Loucy (cell line): Measurements from ENCODE around the gene SIPA1L2.

Experiments used
- H2AFZ ChIP-seq: fragments of 200-600 bp; sonication (generic); 2 replicates; pipeline ENCODE4 v1.6.0; 2016; ENCODE audit warnings: antibody characterized with exemption, mild to moderate bottlenecking, low read length, moderate library complexity
- H3F3A ChIP-seq: fragments of 200-600 bp; 2 replicates; pipeline ENCODE4 v1.6.0; 2016; ENCODE audit warnings: antibody characterized with exemption, low read depth, mild to moderate bottlenecking
- H3K27me3 ChIP-seq: fragments of 200-600 bp; sonication (generic); 2 replicates; pipeline ENCODE4 v1.6.1; 2014; ENCODE audit warnings: low read length, mild to moderate bottlenecking; ENCODE audit not compliant: insufficient read depth, poor library complexity, severe bottlenecking
- H3K36me3 ChIP-seq: fragments of 200-600 bp; sonication (generic); 2 replicates; pipeline ENCODE4 v1.6.1; 2016; ENCODE audit warnings: low read length; ENCODE audit not compliant: insufficient read depth
- H3K4me1 ChIP-seq: fragments of 200-600 bp; sonication (generic); 2 replicates; pipeline ENCODE4 v1.5.1; 2014; ENCODE audit warnings: low read length, mild to moderate bottlenecking; ENCODE audit not compliant: insufficient read depth, poor library complexity, severe bottlenecking
- H3K4me2 ChIP-seq: fragments of 200-600 bp; sonication (generic); 2 replicates; pipeline ENCODE4 v1.6.0; 2014; ENCODE audit warnings: antibody characterized with exemption, low read length, low read depth, mild to moderate bottlenecking; ENCODE audit not compliant: poor library complexity, severe bottlenecking
- H3K4me3 ChIP-seq: fragments of 200-600 bp; sonication (generic); 2 replicates; pipeline ENCODE4 v1.5.1; 2014; ENCODE audit warnings: low read length, mild to moderate bottlenecking, mixed read lengths; ENCODE audit not compliant: poor library complexity, severe bottlenecking
- H3K79me2 ChIP-seq: fragments of 200-600 bp; sonication (generic); 2 replicates; pipeline ENCODE4 v1.6.1; 2014; ENCODE audit warnings: low read length; ENCODE audit not compliant: insufficient read depth
- H3K9ac ChIP-seq: fragments of 200-600 bp; sonication (generic); 2 replicates; pipeline ENCODE4 v1.6.0; 2014; ENCODE audit warnings: mild to moderate bottlenecking, low read depth, low read length, moderate library complexity; ENCODE audit not compliant: poor library complexity, severe bottlenecking
- H3K9me2 ChIP-seq: fragments of 200-600 bp; sonication (generic); replicated peaks from 2 replicates; pipeline ENCODE4 v1.6.1; 2016; ENCODE audit warnings: low read depth, low read length, mixed read lengths
- H3K9me3 ChIP-seq: fragments of 200-600 bp; sonication (generic); 2 replicates; pipeline ENCODE4 v1.6.1; 2014; ENCODE audit warnings: mild to moderate bottlenecking, antibody characterized with exemption, low read length, low read depth; ENCODE audit not compliant: insufficient read depth
- H4K20me1 ChIP-seq: fragments of 200-600 bp; sonication (generic); 2 replicates; pipeline ENCODE4 v1.6.0; 2014; ENCODE audit warnings: antibody characterized with exemption, low read length, mild to moderate bottlenecking; ENCODE audit not compliant: insufficient read depth, poor library complexity, severe bottlenecking
- EZH2phosphoT487 ChIP-seq: fragments of 200-600 bp; IDR thresholded peaks from 2 replicates; pipeline ENCODE4 v1.6.1; 2018; ENCODE audit warnings: antibody characterized with exemption, mild to moderate bottlenecking, moderate library complexity, borderline replicate concordance
- TF ChIP-seq, protein P1 (sequence below): fragments of 200-600 bp; sonication (generic); conservative IDR thresholded peaks from 2 replicates; pipeline ENCODE4 v1.5.1; 2014; ENCODE audit warnings: mild to moderate bottlenecking, antibody characterized with exemption, low read length

The SIPA1L2 gene

DNA sequence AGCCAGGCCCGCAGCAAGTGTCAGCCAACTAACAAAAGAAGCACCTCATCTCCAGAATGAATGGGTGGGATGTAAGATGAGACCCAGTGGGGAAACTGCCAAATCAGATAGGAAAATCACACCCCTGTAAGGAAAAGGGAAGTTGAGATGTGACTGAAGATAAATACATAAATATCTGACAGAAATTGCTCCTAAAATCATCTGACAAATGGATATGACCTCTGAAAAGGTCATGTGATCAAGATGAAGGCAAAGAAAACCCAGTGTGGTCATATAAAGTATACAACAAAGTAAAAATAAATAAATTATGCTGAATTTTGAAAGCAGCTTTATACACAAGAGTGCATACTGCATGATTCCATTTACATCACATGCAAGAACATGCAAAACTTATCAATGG is 12.7 kb downstream of the SIPA1L2 start:
- Histone ChIP-seq H3K79me2 (peaks cover 98% of the 10 kb centered on the region), H3K4me1 (peaks cover 21% of the 10 kb centered on the region), H3K36me3 (no peaks in the 10 kb centered on the region)

GRCh38 chr1:232615306-232615800 is 14.6 kb downstream of the SIPA1L2 start:
- Histone ChIP-seq H3K4me1 (peaks cover 11% of the 10 kb centered on the region), H2AFZ (no peak overlapping the region), H3K4me2 (no peak overlapping the region), H3K9me2 (no peaks in the 10 kb centered on the region), H3K36me3 (no peaks in the 10 kb centered on the region), H3K27me3 (no peaks in the 10 kb centered on the region), H4K20me1 (no peaks in the 10 kb centered on the region), H3F3A (no peaks in the 10 kb centered on the region), H3K9ac (no peak overlapping the region), H3K4me3 (no peak overlapping the region), H3K79me2 (peaks cover 96% of the 10 kb centered on the region), H3K9me3 (no peaks in the 10 kb centered on the region)
- TF ChIP-seq, protein P1, sequence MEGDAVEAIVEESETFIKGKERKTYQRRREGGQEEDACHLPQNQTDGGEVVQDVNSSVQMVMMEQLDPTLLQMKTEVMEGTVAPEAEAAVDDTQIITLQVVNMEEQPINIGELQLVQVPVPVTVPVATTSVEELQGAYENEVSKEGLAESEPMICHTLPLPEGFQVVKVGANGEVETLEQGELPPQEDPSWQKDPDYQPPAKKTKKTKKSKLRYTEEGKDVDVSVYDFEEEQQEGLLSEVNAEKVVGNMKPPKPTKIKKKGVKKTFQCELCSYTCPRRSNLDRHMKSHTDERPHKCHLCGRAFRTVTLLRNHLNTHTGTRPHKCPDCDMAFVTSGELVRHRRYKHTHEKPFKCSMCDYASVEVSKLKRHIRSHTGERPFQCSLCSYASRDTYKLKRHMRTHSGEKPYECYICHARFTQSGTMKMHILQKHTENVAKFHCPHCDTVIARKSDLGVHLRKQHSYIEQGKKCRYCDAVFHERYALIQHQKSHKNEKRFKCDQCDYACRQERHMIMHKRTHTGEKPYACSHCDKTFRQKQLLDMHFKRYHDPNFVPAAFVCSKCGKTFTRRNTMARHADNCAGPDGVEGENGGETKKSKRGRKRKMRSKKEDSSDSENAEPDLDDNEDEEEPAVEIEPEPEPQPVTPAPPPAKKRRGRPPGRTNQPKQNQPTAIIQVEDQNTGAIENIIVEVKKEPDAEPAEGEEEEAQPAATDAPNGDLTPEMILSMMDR, result no peak
- TF ChIP-seq EZH2phosphoT487, result no peak

More for the DNA sequence above, 12.7 kb downstream of the SIPA1L2 start:
- TF ChIP-seq, protein P1, result no peak
- no peak for TF ChIP-seq EZH2phosphoT487
- Histone ChIP-seq H3K4me3 (no peak overlapping the region), H3K9ac (no peak overlapping the region), H4K20me1 (no peaks in the 10 kb centered on the region), H3K27me3 (no peaks in the 10 kb centered on the region), H3F3A (no peaks in the 10 kb centered on the region), H3K9me2 (no peaks in the 10 kb centered on the region), H3K4me2 (no peak overlapping the region), H2AFZ (no peak overlapping the region), H3K9me3 (no peaks in the 10 kb centered on the region)

DNA sequence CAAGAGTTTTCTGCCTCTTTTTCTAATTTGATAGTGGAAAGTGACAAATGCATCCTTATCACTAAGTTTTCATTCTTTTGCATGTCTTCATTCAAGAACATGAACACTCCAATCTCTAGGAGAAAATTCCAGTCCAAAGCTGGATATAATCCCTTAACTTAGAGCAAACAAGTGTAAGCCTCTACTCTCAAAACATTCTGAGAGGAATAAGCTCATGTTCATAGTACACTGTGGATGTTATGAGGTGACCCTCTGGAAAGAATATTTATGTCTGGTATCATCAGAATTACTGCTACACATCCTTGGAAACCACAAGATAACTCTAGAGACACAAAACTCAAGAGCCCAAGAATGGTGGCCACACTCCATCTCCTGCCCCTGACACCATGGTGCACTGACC is 15.1 kb downstream of the SIPA1L2 start:
- Histone ChIP-seq H3K9ac (no peak overlapping the region), H3F3A (no peaks in the 10 kb centered on the region), H3K27me3 (no peaks in the 10 kb centered on the region), H3K4me3 (no peak overlapping the region), H2AFZ (no peak overlapping the region), H3K36me3 (no peaks in the 10 kb centered on the region), H3K9me2 (no peaks in the 10 kb centered on the region), H4K20me1 (no peaks in the 10 kb centered on the region), H3K79me2 (peaks cover 94% of the 10 kb centered on the region), H3K4me1 (peaks cover 11% of the 10 kb centered on the region), H3K4me2 (no peak overlapping the region), H3K9me3 (no peaks in the 10 kb centered on the region)
- TF ChIP-seq, protein P1, result no peak
- no peak for TF ChIP-seq EZH2phosphoT487
